ENCODE results near the gene JMJD7. TPM values are rescaled to one million over a fixed set of nuclear protein-coding genes. Genes with fewer than 3 reads are reported as not detected.

JMJD7 gene
- total RNA-seq, 1 donor from 2014 or later = 13.8 TPM

DNA sequence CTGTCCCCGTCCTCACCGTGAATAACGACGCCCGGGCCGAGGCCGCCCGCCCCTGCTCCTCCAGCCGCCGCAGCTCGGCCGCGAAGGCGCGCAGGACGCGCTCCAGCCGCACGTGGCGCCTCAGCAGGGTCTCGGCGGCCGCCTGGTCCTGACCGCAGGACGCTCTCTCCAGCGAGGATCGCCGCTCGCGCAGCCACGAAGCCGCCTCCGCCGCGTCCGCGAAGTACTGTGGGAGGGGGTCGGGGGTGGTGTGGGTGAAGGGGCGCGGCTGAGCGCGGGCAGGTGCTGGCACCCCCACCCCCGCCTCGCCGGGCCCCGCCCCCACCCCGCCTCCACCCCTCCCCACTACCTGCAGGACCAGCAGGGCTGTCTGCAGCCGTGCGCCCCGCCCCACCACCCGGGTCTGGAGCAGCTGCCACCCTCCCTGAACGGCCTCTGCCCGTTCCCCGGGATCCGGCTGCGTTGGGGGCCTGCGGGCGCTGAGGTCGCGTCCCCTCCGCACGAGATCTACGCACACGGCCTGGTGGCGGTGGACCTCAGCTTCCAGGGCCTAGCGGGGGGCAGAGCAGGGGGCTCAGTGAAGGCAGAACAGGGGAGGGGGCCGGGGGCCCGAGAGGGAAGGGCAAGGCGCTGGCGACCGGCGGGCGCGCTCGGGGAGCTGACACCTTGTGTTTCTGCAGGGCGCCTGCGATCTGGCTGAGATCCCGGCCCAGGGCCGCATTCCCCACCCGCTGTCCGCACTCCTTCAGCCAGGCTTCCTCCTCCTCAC, 54.2 kb downstream of the JMJD7 start:
- TF ChIP-seq CTCF (IDR thresholded peaks at IDR 0.05; ENCODE audit: unreplicated experiment) = no peak
- Mint-ChIP-seq H3K27ac (ENCODE audit: unreplicated experiment) (no peak overlapping the region), H3K4me3 (ENCODE audit: unreplicated experiment) (no peak overlapping the region), H3K9me3 (ENCODE audit: unreplicated experiment) (no peaks in the 10 kb centered on the region), H3K4me1 (ENCODE audit: unreplicated experiment) (peaks cover 6% of the 10 kb centered on the region), H3K36me3 (ENCODE audit: low read depth, unreplicated experiment) (peaks cover 20% of the 10 kb centered on the region), H3K27me3 (ENCODE audit: unreplicated experiment) (peaks cover 31% of the 10 kb centered on the region)
- DNase-seq (ENCODE audit: low spot score) = peak; percentile 45

DNA sequence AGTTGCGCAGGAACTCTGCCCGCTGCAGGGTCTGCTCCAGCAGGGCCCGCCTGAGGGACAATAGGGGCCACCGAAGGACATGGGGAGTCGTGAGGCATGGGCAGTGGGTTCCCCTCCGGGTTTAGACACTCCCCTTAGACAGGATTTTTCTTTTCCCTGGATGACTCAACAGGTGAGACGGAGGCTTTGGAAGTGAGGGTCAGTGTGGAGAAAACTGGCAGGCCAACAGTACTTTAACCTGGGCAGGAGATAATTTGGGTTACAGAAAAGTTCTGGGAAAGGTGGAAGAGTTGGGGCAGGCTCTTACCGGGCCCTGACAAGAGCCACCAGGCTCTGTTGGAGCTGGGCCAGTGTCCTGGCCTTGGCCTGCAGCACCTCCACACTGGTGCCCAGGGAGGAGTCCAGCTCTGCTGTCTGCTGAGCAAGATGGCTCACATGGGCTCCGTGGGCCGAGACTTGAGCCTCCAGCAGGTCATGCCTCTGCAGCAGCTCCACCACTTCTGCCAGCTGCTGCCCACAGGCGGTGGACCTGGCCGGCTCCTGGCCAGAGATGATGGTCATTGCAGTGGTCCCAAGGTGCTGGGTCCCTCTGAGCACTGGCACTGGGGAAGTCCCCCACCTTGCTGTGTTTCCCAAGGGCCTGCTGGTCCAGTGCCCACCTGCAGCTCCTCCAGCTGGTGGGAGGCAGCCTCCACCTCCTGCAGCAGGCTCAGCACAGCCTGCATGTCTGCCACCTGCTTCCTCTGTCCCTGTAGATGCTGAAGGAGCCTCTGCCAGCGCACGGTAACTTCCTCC, 55.0 kb downstream of the JMJD7 start:
- Mint-ChIP-seq H3K4me3 (ENCODE audit: unreplicated experiment) (no peak overlapping the region), H3K4me1 (ENCODE audit: unreplicated experiment) (peaks cover 9% of the 10 kb centered on the region), H3K36me3 (ENCODE audit: low read depth, unreplicated experiment) (peaks cover 23% of the 10 kb centered on the region), H3K27me3 (ENCODE audit: unreplicated experiment) (peaks cover 36% of the 10 kb centered on the region), H3K27ac (ENCODE audit: unreplicated experiment) (no peak overlapping the region), H3K9me3 (ENCODE audit: unreplicated experiment) (no peaks in the 10 kb centered on the region)
- TF ChIP-seq CTCF (IDR thresholded peaks at IDR 0.05; ENCODE audit: unreplicated experiment) = no peak
- no peak for DNase-seq (ENCODE audit: low spot score)

DNA sequence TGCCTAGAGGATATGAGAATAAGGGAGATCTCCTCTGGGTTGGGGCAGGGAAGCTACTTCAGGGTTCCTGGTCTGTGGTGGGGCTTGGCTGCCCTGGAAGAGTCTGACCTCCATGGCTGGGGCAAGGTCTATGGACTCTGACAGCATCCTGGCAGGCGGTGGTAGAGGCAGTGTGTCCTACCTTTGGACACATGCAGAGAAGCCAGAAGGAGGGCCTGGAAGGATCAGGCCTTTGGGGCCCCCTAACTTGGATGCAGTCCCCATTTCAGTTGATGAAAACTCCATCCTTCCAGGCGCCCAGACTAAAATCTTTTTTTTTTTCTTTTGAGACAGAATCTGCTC, 55.6 kb downstream of the JMJD7 start:
- H3K9me3 Mint-ChIP-seq (ENCODE audit: unreplicated experiment) = no peaks in the 10 kb centered on the region
- H3K27me3 Mint-ChIP-seq (ENCODE audit: unreplicated experiment) = peaks cover 36% of the 10 kb centered on the region
- DNase-seq (ENCODE audit: low spot score) = no peak
- peaks cover 9% of the 10 kb centered on the region for H3K4me1 Mint-ChIP-seq (ENCODE audit: unreplicated experiment)
- no peak overlapping the region for H3K27ac Mint-ChIP-seq (ENCODE audit: unreplicated experiment)
- H3K4me3 Mint-ChIP-seq (ENCODE audit: unreplicated experiment) = peak overlapping the region; percentile 24
- TF ChIP-seq CTCF (IDR thresholded peaks at IDR 0.05; ENCODE audit: unreplicated experiment) = no peak
- H3K36me3 Mint-ChIP-seq (ENCODE audit: low read depth, unreplicated experiment) = peaks cover 23% of the 10 kb centered on the region

DNA sequence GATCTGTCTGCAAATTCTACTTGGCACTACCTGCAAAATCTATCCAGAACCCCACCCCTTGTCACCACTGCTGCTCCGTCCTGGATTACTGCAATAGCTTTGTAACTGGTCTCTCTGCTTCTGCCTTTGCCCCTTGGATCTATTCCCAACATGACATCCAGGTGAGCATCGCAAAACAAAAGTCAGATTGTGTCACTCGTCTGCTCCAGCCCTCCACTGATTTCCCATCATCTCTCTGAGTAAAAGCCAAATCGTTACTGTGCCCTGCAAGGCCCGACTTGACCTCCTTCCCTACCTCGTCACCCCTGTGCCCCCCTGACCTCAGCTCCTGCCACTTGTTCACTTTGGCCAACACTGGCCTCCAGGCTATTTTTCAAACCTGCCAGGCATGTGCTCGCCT, 56.6 kb downstream of the JMJD7 start:
- no peak for DNase-seq (ENCODE audit: low spot score)
- Mint-ChIP-seq H3K4me3 (ENCODE audit: unreplicated experiment) (no peak overlapping the region), H3K36me3 (ENCODE audit: low read depth, unreplicated experiment) (peaks cover 23% of the 10 kb centered on the region), H3K9me3 (ENCODE audit: unreplicated experiment) (no peaks in the 10 kb centered on the region), H3K4me1 (ENCODE audit: unreplicated experiment) (peaks cover 9% of the 10 kb centered on the region), H3K27ac (ENCODE audit: unreplicated experiment) (no peak overlapping the region), H3K27me3 (ENCODE audit: unreplicated experiment) (peaks cover 34% of the 10 kb centered on the region)
- TF ChIP-seq CTCF (IDR thresholded peaks at IDR 0.05; ENCODE audit: unreplicated experiment) = no peak

- Mint-ChIP-seq H3K4me3 (ENCODE audit: unreplicated experiment) (peak overlapping the region; percentile 25), H3K36me3 (ENCODE audit: low read depth, unreplicated experiment) (peaks cover 23% of the 10 kb centered on the region), H3K27me3 (ENCODE audit: unreplicated experiment) (peaks cover 35% of the 10 kb centered on the region), H3K9me3 (ENCODE audit: unreplicated experiment) (no peaks in the 10 kb centered on the region), H3K27ac (ENCODE audit: unreplicated experiment) (peak overlapping the region; percentile 52), H3K4me1 (ENCODE audit: unreplicated experiment) (peaks cover 9% of the 10 kb centered on the region)
- no peak for DNase-seq (ENCODE audit: low spot score)
- no peak for TF ChIP-seq CTCF (IDR thresholded peaks at IDR 0.05; ENCODE audit: unreplicated experiment)
These were observed 57.4 kb downstream of the JMJD7 start for GRCh38 chr15:41885321-41885720.

All from endothelial cell (in vitro differentiated cells).